ENCODE results near the gene HOXC12. TPM values are rescaled to one million over a fixed set of nuclear protein-coding genes. Genes with fewer than 3 reads are reported as not detected.

The HOXC12 gene
- total and polyA plus RNA-seq, 4 donors: not detected

DNA sequence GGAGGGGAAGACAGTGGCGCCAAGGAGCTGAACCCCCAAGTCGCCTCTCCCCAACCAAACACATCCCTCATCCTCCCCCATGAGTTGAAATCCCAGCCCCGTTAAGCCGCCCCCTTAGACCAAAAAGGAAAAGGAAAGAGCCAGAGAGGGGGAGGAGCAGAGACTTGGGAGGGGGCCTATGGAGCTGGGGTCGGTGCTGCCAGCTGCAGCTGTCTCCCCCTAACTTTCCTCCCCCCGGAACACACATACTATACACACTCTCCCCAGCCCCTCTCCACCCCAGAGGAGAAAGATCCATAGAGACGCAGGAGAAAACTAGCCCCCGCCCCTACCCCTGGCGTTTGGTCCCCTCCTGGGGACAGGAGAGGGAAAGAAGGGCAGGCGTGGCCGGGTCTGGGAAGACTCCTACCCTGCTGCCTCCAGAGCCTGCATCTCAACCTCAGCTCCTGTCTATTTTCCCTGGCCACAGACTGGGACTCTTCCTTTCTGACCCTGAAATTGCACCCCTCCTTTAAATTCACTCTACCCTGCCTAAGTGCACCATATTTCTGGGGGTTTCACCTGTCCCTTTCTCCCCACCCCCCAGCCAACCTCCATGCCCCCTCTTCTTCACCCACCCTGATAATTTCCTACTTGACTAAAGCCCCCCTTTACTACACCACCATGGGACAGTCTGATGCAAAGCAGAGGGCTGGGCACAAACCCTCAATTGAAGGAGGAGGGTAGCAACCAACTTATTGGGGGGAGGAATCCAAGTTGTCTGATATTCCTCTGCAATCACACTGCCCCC, 43.6 kb downstream of the HOXC12 start:
- Histone ChIP-seq H3K9me3 (ENCODE audit: control insufficient read depth in 4 of 4, low read length in 3 of 4) (no peaks in the 10 kb centered on the region), H3K36me3 (ENCODE audit: control insufficient read depth in 4 of 4, insufficient read depth in 3 of 4, low read depth in 1 of 4, low read length in 3 of 4) (no peaks in the 10 kb centered on the region), H3K4me1 (ENCODE audit: control insufficient read depth in 4 of 4, insufficient read depth in 4 of 4, low read length in 3 of 4) (peaks cover 15 to 27% (median 19%) of the 10 kb centered on the region in 4 donors), H3K9ac (ENCODE audit: low read depth in 1 of 2, low read length in 2 of 2) (no peak overlapping the region), H3K27ac (ENCODE audit: low read depth in 1 of 2, low read length in 2 of 2) (no peak overlapping the region), H3K4me3 (ENCODE audit: low read depth in 1 of 3, low read length in 3 of 3) (no peak overlapping the region), H3K27me3 (ENCODE audit: control insufficient read depth in 4 of 4, insufficient read depth in 4 of 4, low read length in 3 of 4) (peaks cover 10 to 61% (median 18%) of the 10 kb centered on the region in 4 donors)
- DNase-seq (ENCODE audit: low spot score): no peak
- TF ChIP-seq RAD21 (IDR thresholded peaks at IDR 0.05): no peak
- no peak for TF ChIP-seq TAF1 (conservative IDR thresholded peaks at IDR 0.05)
- TF ChIP-seq FOXA1 (IDR thresholded peaks at IDR 0.05): no peak
- TF ChIP-seq SP1 (IDR thresholded peaks at IDR 0.05): no peak
- TF ChIP-seq EGR1 (IDR thresholded peaks at IDR 0.05; ENCODE audit: low read depth in 2 of 2): no peak
- TF ChIP-seq, protein P1, sequence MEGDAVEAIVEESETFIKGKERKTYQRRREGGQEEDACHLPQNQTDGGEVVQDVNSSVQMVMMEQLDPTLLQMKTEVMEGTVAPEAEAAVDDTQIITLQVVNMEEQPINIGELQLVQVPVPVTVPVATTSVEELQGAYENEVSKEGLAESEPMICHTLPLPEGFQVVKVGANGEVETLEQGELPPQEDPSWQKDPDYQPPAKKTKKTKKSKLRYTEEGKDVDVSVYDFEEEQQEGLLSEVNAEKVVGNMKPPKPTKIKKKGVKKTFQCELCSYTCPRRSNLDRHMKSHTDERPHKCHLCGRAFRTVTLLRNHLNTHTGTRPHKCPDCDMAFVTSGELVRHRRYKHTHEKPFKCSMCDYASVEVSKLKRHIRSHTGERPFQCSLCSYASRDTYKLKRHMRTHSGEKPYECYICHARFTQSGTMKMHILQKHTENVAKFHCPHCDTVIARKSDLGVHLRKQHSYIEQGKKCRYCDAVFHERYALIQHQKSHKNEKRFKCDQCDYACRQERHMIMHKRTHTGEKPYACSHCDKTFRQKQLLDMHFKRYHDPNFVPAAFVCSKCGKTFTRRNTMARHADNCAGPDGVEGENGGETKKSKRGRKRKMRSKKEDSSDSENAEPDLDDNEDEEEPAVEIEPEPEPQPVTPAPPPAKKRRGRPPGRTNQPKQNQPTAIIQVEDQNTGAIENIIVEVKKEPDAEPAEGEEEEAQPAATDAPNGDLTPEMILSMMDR (IDR thresholded peaks at IDR 0.05; ENCODE audit: low read depth, low read length, missing input control): no peak
- no peak for TF ChIP-seq YY1 (IDR thresholded peaks at IDR 0.05)
- TF ChIP-seq NR2F2 (IDR thresholded peaks at IDR 0.05): no peak
- TF ChIP-seq GABPA (IDR thresholded peaks at IDR 0.05 in 1 of 2, conservative IDR thresholded peaks at IDR 0.05 in 1 of 2): no peak
- TF ChIP-seq HNF4G (IDR thresholded peaks at IDR 0.05): no peak
- TF ChIP-seq, protein P2, sequence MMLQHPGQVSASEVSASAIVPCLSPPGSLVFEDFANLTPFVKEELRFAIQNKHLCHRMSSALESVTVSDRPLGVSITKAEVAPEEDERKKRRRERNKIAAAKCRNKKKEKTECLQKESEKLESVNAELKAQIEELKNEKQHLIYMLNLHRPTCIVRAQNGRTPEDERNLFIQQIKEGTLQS (IDR thresholded peaks at IDR 0.05): no peak
- TF ChIP-seq, protein P3, sequence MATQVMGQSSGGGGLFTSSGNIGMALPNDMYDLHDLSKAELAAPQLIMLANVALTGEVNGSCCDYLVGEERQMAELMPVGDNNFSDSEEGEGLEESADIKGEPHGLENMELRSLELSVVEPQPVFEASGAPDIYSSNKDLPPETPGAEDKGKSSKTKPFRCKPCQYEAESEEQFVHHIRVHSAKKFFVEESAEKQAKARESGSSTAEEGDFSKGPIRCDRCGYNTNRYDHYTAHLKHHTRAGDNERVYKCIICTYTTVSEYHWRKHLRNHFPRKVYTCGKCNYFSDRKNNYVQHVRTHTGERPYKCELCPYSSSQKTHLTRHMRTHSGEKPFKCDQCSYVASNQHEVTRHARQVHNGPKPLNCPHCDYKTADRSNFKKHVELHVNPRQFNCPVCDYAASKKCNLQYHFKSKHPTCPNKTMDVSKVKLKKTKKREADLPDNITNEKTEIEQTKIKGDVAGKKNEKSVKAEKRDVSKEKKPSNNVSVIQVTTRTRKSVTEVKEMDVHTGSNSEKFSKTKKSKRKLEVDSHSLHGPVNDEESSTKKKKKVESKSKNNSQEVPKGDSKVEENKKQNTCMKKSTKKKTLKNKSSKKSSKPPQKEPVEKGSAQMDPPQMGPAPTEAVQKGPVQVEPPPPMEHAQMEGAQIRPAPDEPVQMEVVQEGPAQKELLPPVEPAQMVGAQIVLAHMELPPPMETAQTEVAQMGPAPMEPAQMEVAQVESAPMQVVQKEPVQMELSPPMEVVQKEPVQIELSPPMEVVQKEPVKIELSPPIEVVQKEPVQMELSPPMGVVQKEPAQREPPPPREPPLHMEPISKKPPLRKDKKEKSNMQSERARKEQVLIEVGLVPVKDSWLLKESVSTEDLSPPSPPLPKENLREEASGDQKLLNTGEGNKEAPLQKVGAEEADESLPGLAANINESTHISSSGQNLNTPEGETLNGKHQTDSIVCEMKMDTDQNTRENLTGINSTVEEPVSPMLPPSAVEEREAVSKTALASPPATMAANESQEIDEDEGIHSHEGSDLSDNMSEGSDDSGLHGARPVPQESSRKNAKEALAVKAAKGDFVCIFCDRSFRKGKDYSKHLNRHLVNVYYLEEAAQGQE (IDR thresholded peaks at IDR 0.05): no peak
- TF ChIP-seq JUND (IDR thresholded peaks at IDR 0.05): no peak
- TF ChIP-seq RXRA (IDR thresholded peaks at IDR 0.05): no peak
- TF ChIP-seq, protein P4, sequence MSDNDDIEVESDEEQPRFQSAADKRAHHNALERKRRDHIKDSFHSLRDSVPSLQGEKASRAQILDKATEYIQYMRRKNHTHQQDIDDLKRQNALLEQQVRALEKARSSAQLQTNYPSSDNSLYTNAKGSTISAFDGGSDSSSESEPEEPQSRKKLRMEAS (IDR thresholded peaks at IDR 0.05): no peak
- TF ChIP-seq, protein P5, sequence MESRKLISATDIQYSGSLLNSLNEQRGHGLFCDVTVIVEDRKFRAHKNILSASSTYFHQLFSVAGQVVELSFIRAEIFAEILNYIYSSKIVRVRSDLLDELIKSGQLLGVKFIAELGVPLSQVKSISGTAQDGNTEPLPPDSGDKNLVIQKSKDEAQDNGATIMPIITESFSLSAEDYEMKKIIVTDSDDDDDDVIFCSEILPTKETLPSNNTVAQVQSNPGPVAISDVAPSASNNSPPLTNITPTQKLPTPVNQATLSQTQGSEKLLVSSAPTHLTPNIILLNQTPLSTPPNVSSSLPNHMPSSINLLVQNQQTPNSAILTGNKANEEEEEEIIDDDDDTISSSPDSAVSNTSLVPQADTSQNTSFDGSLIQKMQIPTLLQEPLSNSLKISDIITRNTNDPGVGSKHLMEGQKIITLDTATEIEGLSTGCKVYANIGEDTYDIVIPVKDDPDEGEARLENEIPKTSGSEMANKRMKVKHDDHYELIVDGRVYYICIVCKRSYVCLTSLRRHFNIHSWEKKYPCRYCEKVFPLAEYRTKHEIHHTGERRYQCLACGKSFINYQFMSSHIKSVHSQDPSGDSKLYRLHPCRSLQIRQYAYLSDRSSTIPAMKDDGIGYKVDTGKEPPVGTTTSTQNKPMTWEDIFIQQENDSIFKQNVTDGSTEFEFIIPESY (IDR thresholded peaks at IDR 0.05): no peak
- no peak for TF ChIP-seq FOXA2 (IDR thresholded peaks at IDR 0.05)
- TF ChIP-seq HNF4A (conservative IDR thresholded peaks at IDR 0.05): no peak
- WGBS: 9% methylated on average over 11 of the region's 11 CpGs

Measured in liver (tissue), 9 donors.